ENCODE results near the gene CATSPER3.

CATSPER3 gene

DNA sequence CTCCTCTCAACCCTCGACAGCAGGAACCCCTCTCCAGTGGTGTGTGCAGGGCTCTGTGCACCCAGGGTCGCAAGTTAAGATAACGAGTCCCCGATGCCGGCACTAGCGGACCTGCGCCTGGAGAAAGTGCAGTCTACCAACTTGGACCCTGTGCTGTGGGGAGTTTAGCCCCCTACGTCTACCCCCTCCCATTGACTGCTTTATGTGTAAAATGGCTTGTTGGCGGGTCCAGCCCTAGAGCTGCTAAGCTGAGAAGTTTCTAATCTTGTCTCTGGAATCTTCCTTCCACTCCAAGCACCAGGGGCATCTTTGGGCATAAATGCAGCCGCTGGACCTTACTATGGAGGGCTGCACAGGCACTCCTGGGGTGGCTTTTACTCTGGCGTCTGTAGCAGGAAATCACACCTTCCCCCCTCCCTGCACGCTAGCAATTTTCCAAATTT lies 73.5 kb downstream of the CATSPER3 start:
- DNase-seq (ENCODE audit: low spot score): no peak

DNA sequence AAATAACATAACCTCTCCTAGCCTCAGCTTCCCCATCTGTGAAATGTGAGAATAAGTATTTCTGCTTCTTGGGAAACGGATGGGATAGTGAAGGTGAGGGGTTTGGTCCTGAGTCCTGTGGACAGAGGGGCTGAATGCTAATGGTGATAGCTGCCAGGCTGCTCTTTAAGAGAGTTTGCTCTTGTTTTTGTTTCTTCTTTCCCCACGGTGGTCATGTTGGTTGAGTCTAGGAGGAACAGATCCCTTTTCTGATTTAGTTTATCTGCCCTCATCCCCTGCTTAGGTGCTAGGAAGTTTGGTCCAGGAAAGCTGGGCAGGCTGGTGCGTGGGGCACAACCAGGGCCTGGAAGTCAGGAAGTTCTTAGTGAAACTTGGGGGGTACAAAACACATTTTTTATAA lies 74.0 kb downstream of the CATSPER3 start:
- no peak for DNase-seq (ENCODE audit: low spot score)

DNA sequence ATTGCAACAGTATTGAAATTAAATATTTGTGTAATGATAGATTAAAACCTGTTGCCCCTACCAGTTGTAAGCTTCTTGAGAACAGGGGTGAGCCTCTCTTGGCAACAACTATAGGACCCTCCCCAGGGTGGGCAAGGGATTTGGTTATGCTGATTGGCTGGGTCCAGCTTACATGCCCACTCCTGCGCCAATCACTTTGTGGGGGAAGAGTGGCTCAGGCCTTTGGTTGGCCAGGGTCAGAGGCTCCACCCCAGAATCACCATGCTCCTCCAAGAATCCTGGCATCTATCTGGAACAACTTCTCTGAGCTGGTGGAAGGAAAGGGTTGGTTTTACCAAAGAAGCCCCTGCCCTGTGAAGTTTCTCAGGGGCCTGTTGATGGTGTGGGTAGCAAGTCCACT lies 74.9 kb downstream of the CATSPER3 start:
- no peak for DNase-seq (ENCODE audit: low spot score)

DNA sequence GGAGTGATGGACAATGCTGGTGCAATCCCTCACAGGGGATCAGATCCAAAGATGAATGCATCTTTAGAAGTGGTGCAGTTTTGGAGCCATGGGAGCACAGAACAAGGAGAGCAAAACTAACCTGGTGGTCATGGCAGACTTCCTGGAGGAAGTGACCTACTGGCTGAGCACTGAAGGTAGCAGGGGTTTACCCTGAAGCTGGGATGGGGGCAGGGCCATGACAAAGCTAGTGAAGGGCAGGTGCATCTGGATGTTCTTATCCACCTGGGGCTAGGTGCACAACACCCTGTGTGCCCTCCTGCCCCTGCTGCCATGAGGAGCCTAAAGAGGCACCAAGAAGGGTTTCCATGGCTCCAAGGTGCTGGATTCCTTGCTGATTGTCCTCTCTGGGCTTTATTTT lies 77.8 kb downstream of the CATSPER3 start:
- DNase-seq (ENCODE audit: low spot score): no peak

DNA sequence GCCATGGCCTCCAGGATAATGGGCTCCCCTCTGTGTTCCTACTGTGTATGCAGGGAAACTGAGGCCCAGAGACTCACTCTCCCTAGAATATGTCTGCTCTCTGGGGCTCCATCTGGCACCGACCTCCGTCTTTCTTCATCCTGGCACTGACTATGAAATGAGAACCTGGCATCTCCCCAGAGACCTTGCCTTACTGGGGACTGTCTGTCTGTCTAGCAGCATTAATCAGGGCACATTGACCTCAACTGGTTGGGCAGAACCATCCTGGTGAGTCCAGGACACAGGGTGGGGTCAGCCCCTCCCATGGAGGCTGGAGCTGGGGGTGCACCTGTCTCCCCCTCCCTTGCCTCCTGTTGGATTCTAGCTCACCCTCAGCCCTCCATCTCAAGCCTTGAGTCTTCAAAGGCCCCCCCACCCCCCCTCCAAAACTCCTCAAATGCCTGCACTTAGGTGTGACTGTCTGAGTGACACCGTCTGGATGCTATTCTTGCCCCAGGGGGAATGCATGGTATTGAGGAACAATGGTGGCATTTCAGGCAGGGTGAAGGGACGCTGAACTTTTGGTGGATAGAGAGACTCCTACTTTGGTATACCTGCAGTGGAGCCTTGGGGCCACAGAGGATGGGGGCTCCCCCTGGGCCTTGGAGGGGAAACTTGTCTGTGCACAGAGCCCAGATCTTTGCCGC lies 79.1 kb downstream of the CATSPER3 start:
- DNase-seq (ENCODE audit: low spot score): no peak

DNA sequence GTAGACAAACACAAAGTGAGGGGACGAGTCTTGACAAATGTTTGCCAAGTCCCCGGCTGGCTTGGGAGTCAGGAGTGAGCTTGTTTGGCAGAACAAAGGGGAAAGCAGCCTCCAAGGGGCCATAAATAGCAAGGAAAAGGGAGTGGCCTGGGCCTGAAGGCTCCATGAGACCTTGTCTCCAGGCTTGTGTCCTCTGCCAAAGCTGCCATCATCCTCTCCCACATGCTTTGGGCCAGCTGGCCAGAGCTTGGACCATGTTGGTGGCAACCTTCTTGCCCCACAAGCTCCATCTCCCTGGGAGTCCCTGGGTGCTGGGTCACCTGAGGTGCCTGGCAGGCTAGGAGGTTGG lies 79.6 kb downstream of the CATSPER3 start:
- DNase-seq (ENCODE audit: low spot score): no peak

DNA sequence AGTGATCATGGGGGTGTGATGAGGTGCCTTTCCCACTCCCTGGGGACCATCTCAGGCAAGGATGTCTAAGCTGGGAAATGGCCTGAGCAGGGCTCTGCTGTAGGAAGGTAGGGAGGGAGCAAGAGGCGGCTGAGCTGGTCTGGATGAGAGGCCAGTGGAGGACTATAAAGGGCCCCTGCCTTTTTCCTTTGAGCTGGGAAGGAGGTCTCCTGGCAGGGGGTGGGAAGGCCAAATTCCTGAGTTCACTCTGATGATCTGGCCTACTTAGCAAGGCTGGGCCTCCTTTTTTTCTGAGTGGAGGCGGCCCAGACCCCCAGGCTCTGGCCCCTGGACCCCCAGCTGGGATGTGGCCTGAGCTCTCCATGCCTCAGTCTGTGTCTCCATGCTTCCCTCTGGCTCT lies 80.6 kb downstream of the CATSPER3 start:
- DNase-seq (ENCODE audit: low spot score): no peak

DNA sequence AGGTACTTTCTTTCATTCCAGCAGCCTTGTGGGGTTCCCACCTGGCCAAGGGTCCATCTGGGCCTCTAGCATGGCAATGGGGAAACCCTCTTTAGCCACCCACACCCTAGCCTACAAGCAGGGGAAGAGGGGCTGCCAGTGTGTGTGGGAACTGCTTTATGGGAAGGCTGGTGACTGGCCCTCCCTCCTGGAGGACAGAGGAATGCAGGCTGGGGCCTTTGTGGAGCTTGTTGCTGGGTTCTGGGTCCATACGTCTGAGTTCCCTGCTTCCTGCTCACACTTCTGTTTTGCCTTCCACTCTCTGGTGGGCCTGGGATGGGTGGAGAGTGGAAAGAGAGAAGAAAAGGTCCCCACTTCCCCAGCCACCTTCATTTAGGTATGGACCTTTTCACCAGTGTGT lies 81.2 kb downstream of the CATSPER3 start:
- DNase-seq (ENCODE audit: low spot score): no peak

DNA sequence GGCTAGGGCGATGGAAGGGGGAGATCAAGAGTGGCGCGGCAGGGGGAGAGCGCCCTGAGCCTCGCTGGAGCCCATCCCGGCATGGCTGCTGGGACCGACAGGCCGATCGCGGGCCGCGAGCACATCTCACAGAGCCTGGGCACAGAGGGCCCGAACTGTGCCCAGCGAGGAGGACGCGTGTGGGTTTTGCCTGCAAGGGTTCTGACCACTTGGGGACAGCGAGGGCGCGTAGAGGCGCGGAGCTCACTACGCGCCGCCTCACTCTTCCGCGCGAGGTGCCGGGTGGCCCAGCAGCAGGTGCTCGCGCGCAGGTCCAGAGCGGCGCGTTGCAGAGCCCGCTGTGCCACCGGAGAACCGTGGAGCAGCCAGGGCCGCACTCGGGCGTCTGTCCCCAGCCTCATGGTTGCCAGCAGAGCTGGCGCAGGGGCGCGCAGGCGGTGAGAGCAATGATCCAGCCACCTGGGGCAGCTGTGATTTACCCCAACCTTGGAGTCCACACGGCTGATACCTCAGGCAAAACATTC lies 82.6 kb downstream of the CATSPER3 start:
- DNase-seq (ENCODE audit: low spot score): no peak

DNA sequence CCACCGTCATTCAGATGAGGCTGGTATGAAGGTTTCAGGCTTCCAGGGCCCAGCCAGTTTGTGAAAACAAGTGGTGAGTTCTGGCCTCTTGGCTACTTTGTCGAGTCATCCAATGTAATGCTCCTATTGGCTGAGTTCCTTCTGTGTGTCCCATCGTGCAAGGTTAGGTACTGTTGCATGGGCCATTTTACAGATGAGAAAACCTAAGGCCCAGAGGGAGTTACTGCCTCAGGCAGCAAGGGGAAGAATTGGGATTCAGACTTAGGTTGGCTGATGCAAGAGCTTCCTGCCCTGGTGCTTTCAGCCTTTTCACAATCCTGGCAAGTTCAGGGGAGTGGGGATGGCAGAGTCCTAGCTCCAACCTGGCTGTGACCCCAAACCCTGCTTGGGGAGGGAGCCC lies 83.7 kb downstream of the CATSPER3 start:
- DNase-seq (ENCODE audit: low spot score): no peak

DNA sequence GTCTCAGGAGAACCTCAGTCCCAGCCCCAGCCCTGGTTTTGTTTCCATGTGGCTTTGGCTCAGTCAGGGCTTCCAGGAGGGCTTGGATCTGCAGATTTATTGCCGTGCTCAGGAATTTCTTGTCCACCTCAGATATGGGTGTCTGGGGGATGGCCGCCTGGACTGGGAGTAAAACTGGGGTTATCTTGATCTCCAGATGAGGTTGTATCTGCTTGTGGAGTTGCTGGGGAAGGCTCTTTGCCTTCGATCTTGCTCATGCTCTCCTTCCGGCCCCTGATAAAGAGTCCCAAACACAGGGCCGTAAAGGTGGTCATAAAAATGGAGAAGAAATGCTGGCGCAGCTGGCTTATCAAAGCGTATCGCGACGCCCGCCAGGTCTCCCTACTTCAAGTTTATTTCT lies 84.2 kb downstream of the CATSPER3 start:
- DNase-seq (ENCODE audit: low spot score): no peak

DNA sequence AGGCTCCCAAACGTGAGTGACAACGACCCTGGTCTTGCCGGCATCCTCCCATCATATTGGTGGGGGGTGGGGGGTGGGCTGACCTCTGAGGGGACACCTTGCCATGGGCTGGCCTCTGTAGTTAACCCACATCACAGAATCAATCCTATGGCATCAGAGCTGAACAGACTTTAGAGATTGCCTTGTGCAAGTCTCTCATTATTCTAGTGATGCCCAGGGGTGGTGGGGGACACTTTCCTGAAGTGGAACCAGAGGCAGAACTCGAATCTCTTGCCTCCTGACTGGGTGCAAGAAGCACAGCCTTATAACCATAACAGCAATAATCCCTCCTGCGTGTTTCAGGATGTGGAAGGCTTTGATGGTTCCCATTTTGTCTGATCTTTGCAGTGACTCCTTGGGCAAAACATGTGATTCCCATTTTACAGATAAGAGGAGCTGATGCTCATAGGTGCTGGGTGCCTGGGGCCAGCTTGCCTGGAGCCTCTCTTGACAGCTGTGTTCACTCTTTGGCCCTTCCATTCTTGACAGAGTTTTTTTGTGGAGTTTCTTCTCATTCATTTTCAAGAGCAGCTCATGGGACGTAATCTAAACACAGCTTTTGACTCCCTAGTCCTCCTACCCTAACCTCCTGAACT lies 84.9 kb downstream of the CATSPER3 start:
- no peak for DNase-seq (ENCODE audit: low spot score)

DNA sequence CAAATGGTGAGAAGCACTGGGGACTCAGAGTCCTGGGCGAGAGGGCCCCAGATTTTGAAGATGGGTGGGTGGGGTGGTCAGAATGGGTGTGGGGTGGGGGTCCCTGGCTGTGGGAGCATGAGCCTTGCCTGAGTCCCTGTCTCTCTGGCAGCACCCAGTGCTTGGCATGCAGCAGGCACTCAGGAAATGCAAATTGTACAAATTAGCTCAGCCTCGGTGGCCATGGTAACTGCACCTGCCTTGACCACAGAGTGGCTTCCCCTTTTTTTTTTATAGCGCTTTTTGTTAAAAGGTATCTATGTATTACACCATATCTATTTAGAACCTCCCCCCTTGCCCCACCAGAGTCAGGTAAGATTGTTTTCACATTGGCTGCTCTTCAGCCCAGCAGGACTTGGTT lies 85.6 kb downstream of the CATSPER3 start:
- no peak for DNase-seq (ENCODE audit: low spot score)

DNA sequence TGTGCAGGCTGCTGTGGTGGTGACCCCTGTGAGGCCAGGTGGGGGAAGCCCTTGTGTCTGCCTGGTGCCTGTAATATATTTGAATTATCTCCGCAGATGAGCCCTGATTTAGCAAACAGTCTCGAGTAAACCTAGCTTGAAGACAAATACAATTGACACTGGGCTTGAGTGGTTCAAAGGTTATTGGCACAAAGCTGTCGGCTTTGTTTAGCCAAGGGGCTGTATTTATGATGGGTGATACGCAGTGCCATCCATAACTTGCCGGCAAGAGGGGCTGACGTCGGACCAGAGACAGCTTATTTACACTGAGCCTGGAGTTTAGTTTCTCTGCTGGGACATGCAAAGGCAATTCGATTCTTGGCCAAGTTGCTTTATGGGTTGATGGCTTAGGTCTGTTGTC lies 86.3 kb downstream of the CATSPER3 start:
- DNase-seq (ENCODE audit: low spot score): no peak

DNA sequence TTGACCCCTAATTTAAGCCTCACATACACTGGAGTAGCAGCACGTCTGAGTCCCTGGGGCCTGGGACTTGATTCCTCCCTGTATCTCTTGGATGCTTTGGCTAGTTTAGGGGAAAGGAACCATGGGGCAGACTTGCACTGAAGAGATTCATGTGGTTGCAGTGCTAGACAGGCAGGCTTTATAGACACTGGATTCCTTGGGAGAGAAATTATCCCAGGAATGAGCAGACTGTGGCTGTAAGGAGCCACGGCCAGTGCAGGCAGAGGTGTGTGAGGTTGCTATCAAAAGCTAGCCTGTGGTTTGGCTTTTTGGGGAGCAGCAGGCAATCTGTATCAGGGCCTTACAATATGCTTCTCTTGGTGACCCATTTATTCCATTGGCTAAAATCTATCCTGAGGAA lies 86.8 kb downstream of the CATSPER3 start:
- no peak for DNase-seq (ENCODE audit: low spot score)

DNA sequence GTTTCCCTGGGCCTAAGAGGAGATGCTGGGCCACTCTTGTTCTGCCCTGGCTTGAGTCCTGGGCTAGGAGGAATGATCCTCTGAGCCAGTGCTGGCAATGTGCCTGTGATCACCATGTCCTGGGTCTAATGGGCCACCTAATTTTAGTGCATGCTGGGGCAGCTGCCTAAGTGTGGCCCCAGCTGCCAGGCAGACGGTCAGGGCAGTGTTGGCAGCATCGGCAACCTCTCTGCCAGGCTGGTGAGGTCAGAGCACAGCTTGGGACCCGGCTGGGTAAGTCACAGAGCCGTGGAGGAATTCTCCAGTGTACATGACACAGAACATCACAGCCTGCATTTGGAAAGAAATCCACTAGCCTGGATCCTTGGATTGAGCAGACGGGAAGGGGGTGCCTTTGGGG lies 87.7 kb downstream of the CATSPER3 start:
- DNase-seq (ENCODE audit: low spot score): no peak

DNA sequence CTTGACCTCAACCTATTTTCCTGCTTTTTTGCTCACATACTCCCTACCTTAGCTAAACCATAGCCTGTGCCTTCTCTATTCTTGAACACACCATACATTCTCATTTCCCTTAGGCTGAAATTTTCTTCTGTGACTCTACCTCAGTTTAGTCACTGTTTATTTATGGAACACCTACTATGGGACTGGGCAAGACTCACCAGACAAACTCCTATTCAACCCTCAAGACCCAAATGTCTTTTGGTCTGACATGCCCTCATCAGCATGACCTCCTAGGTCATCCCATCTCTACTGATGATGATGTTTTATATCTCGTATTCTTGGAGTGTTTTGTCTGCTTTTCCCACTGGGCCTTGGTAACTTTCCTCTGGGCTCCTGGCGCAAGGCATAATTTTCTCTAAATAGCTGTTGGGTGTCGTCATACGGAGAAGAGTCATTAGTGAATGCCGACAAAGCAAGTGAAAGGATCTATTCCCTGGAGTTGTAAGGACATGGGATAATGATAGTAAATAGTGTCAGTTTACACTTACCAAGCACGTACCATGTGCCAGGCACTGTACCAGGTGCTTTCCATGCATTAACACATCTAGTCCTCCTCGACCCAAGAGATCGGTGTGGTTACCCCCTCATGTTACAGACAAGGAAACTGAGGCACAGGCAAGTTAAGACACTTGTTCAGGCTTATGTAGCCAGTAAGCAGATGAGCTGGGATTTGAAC lies 88.8 kb downstream of the CATSPER3 start:
- DNase-seq (ENCODE audit: low spot score): no peak

DNA sequence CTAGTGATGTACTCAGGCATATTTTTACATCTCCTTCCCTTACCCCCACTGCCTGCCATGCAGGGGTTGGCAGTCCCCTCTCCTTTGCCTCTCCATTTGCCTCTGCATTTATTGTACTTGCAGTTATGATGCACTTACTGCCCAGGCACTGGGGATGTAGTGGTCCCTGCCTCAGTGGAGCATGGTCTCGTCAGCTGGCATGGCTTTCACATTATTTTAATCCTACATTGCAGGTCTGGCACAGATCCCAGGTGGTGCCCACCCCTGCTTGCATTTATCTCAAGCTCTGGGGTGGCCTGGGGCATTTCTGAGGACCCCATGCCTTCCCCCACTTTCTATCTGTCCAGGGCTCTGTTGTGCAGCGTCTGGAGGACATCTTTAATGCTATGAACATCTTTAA lies 89.5 kb downstream of the CATSPER3 start:
- no peak for DNase-seq (ENCODE audit: low spot score)

DNA sequence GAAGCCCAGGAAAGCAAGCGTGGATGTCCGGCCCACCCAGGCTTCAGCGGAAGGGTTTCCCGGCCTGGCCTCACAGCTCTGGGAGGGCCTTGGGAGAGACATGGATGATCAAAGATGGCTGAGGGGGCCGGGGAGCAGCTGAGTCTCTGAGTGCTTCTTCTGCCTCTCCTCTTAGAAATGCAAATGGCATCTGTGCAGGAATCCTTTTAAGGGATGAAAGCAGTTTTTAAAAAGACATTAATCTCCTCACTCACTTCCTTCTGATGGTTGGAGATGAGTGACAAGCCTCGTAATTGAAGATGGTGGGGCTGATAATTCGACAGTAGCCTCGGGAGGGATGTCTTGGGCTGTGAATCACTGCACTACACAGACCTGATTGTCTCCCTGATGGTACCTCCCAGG lies 90.6 kb downstream of the CATSPER3 start:
- no peak for DNase-seq (ENCODE audit: low spot score)

DNA sequence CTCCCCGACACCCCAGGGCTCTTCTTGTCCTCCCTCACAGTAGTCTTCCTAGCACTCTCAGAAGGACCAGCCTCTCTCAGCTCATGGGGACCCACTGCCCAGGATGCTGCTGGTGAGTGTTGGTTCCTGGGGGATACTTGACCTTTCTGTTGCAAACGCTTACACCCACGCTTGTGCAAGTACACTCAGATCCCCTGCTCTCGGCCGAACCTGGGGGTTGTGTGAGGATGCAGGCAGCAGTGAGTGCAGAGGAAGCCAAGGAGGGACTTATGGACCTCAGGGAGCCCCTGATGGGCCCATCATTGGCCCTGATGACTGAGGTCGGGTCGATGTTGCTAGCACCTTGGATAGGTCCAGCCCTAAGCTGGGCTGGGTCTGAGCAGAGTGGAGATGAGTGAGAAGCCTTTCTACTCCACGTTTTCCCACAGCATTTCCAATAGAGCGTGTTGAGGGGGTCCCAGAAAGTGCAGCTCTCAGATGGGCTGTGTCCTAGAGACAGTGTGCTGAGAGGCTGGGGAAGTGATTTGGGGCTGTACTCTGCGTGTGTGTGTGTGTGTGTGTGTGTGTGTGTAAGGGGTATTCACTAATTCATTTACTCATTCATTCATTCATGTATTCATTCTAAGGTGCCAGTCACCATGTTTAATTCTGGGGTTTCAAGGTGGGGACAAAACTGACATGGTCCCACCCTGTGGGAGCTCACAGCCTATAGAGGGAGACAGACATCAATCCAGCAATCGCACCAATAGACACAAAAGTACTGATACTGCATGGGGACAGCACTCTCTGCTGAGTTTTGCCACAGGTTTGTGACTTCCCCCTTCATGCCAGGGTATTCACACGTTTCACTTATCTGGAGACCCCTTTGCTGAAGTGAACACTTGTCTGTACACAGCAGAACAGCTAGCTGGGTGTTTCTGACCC lies 91.6 kb downstream of the CATSPER3 start:
- no peak for DNase-seq (ENCODE audit: low spot score)

DNA sequence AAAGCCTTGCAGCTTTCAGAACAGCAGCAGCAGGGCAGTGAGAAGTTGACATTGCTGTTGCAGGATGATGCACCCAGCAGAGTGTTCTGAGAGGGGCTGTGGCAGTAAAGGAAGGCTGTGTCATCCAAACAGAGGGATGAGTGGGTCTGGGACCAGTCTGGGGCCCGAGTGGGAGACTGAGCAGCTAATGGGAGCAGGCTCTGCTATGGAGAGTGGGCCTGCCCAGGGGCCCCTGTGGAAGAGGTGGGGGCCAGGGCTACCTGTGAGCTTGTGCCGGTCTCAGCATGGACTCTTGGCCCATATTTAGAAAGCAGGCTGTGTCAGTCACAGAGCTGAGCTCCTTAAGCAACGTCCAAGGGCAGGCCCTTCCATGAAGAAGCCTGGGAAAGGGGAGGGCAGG lies 92.3 kb downstream of the CATSPER3 start:
- DNase-seq (ENCODE audit: low spot score): no peak

DNA sequence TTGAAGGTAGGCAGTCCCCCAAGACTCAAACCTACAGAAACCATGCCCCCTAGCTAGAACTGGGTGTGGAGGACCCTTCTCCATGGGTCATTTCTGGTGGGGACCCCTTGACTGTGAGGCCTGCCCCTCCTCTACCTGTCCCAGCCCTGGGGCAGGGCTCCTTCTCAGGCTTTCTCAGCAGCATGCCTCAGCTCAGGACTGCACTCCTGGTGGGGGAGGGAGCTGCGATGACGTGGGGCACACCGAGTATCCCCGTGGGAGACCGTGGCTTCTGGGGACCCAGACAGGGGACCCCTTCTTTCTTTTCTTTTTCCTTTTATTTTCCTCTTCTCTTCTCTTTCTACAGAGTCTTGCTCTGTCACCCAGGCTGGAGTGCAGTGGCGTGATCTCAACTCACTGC lies 93.3 kb downstream of the CATSPER3 start:
- no peak for DNase-seq (ENCODE audit: low spot score)
